ENCODE data around the gene ETFDH. TPM values are rescaled to one million over a fixed set of nuclear protein-coding genes. Genes with fewer than 3 reads are reported as not detected.
A peak's percentile ranks its signal among the peaks of the same experiment; 100 is the strongest.

ETFDH gene
- total RNA-seq, 2 experiments from 2014 or later, result 13.3 to 19.2 TPM

DNA sequence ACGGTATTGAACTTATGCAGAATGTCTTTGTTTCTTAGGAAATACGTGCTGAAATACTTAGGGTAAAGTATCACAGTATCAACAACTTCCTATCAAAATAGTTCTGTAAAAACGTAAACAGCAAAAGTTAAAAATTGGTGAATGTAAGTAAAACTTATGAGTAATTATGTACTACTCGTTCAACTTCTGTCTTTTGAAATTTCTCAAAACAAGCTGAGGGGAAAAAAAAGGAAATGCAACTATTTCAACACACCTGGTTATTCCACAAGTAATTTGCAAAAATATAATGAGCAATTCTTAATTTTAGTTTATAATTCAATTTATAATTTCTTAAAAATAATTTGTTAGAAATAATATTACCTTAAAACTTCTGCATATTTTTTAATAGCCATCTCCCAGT, 42.8 kb downstream of the ETFDH start:
- BruUV-seq (replicated peaks), result no TSS peak
- no peak overlapping the region for H3K27ac ChIP-seq (ENCODE audit: low read depth, low read length, poor library complexity, severe bottlenecking)
- no peaks in the 10 kb centered on the region for H3K9me3 ChIP-seq (ENCODE audit: low read length)
- no peak for DNase-seq (ENCODE audit: low spot score)
- H3K9me2 ChIP-seq (ENCODE audit: insufficient read depth, low read length), result no peaks in the 10 kb centered on the region
- ChIA-PET POLR2A (interaction anchor here (0.5 kb wide), 1 partner anchor 72 kb away, joined by 4 read pairs; no protein-coding TSS in a partner anchor), CTCF (ENCODE audit: unreplicated experiment) (no interaction called here)
- peaks cover 96% of the 10 kb centered on the region for H3K36me3 ChIP-seq (ENCODE audit: insufficient read depth, low read length)
- H2AFZ ChIP-seq (ENCODE audit: low read length), result no peak overlapping the region
- no peaks in the 10 kb centered on the region for H4K20me1 ChIP-seq (ENCODE audit: insufficient read depth, low read length)
- intact Hi-C loops (cut with micrococcal nuclease; ENCODE audit: unreplicated experiment), result no loop called here
- no peak for TF ChIP-seq EZH2phosphoT487 (IDR thresholded peaks at IDR 0.05; ENCODE audit: borderline replicate concordance, low read depth, low read length)
- TF ChIP-seq, protein P1, sequence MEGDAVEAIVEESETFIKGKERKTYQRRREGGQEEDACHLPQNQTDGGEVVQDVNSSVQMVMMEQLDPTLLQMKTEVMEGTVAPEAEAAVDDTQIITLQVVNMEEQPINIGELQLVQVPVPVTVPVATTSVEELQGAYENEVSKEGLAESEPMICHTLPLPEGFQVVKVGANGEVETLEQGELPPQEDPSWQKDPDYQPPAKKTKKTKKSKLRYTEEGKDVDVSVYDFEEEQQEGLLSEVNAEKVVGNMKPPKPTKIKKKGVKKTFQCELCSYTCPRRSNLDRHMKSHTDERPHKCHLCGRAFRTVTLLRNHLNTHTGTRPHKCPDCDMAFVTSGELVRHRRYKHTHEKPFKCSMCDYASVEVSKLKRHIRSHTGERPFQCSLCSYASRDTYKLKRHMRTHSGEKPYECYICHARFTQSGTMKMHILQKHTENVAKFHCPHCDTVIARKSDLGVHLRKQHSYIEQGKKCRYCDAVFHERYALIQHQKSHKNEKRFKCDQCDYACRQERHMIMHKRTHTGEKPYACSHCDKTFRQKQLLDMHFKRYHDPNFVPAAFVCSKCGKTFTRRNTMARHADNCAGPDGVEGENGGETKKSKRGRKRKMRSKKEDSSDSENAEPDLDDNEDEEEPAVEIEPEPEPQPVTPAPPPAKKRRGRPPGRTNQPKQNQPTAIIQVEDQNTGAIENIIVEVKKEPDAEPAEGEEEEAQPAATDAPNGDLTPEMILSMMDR (conservative IDR thresholded peaks at IDR 0.05; ENCODE audit: low read length), result no peak
- no peaks in the 10 kb centered on the region for H3K4me1 ChIP-seq (ENCODE audit: insufficient read depth, low read length, poor library complexity, severe bottlenecking)
- no peak overlapping the region for H3K4me3 ChIP-seq (ENCODE audit: low read depth, low read length, poor library complexity, severe bottlenecking)
- H3K79me2 ChIP-seq (ENCODE audit: insufficient read depth, low read depth, low read length), result no peaks in the 10 kb centered on the region
- H3K4me2 ChIP-seq (ENCODE audit: low read length), result no peak overlapping the region

DNA sequence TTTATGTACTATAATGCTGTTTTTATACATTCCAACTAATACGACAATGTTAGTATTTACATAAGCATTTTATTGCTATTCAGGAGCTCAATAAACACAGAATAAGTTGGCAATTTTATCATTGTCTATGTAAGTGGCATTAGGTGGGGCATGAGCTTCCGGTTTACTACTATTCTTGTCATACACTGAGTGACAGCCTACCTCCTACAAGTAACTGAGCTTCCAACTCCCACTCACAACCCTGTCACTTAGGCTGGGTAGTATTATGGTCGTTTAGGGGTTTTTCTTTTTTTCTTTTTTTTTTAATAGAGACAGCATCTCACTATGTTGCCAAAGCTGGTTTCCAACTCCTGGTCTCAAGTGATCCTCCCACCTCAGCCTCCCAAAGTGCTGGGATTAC, 43.7 kb downstream of the ETFDH start:
- H3K27ac ChIP-seq (ENCODE audit: low read depth, low read length, poor library complexity, severe bottlenecking), result no peak overlapping the region
- H3K4me1 ChIP-seq (ENCODE audit: insufficient read depth, low read length, poor library complexity, severe bottlenecking), result no peaks in the 10 kb centered on the region
- DNase-seq (ENCODE audit: low spot score), result no peak
- POLR2A ChIA-PET, result interaction anchor here (0.5 to 0.6 kb wide), 3 partner anchors 10 to 524 kb away, joined by 3 read pairs; no protein-coding TSS in a partner anchor
- no peak overlapping the region for H3K4me2 ChIP-seq (ENCODE audit: low read length)
- CTCF ChIA-PET (ENCODE audit: unreplicated experiment), result no interaction called here
- no peaks in the 10 kb centered on the region for H3K9me3 ChIP-seq (ENCODE audit: low read length)
- H4K20me1 ChIP-seq (ENCODE audit: insufficient read depth, low read length), result no peaks in the 10 kb centered on the region
- BruUV-seq (replicated peaks), result no TSS peak
- H3K36me3 ChIP-seq (ENCODE audit: insufficient read depth, low read length), result peaks cover 93% of the 10 kb centered on the region
- no peaks in the 10 kb centered on the region for H3K9me2 ChIP-seq (ENCODE audit: insufficient read depth, low read length)
- H3K4me3 ChIP-seq (ENCODE audit: low read depth, low read length, poor library complexity, severe bottlenecking), result no peak overlapping the region
- intact Hi-C loops (cut with micrococcal nuclease; ENCODE audit: unreplicated experiment), result no loop called here
- no peaks in the 10 kb centered on the region for H3K79me2 ChIP-seq (ENCODE audit: insufficient read depth, low read depth, low read length)
- no peak for TF ChIP-seq EZH2phosphoT487 (IDR thresholded peaks at IDR 0.05; ENCODE audit: borderline replicate concordance, low read depth, low read length)
- no peak overlapping the region for H2AFZ ChIP-seq (ENCODE audit: low read length)

DNA sequence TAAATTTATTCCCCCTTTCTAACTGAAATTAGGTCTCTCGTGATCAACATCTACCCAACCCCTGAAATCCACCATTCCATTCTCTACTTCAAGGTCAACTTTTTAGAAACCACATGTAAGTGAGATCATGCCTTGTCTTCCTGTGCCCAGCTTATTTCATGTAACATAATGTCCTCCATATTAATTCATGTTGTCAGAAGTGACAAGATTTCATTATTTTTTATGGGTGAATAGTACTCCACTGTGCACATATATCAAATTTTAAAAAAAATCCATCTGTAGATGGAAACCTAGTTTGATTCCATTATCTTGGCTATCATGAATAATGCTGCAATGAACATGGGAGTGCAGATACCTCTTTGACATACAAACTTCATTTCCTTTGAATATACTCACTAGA, 49.6 kb downstream of the ETFDH start:
- no peak overlapping the region for H2AFZ ChIP-seq (ENCODE audit: low read length)
- peak overlapping the region; percentile 84 for H3K4me2 ChIP-seq (ENCODE audit: low read length)
- peaks cover 13% of the 10 kb centered on the region for H3K4me1 ChIP-seq (ENCODE audit: insufficient read depth, low read length, poor library complexity, severe bottlenecking)
- ChIA-PET POLR2A (interaction anchor here (2.2 kb wide), 1 partner anchor 10 kb away, joined by 6 read pairs; no protein-coding TSS in a partner anchor), CTCF (ENCODE audit: unreplicated experiment) (no interaction called here)
- peak overlapping the region; percentile 96 for H3K4me3 ChIP-seq (ENCODE audit: low read depth, low read length, poor library complexity, severe bottlenecking)
- no peak for DNase-seq (ENCODE audit: low spot score)
- peaks cover 20% of the 10 kb centered on the region for H3K79me2 ChIP-seq (ENCODE audit: insufficient read depth, low read depth, low read length)
- H3K9me2 ChIP-seq (ENCODE audit: insufficient read depth, low read length), result no peaks in the 10 kb centered on the region
- no peak overlapping the region for H3K27ac ChIP-seq (ENCODE audit: low read depth, low read length, poor library complexity, severe bottlenecking)
- TF ChIP-seq EZH2phosphoT487 (IDR thresholded peaks at IDR 0.05; ENCODE audit: borderline replicate concordance, low read depth, low read length), result no peak
- TF ChIP-seq, protein P1 (conservative IDR thresholded peaks at IDR 0.05; ENCODE audit: low read length), result no peak
- BruUV-seq (replicated peaks), result TSS peak; percentile 54
- intact Hi-C loops (cut with micrococcal nuclease; ENCODE audit: unreplicated experiment), result loop anchor here (2.0 kb wide), 1 partner anchor 49 kb away; the partner anchor contains the start of gene ETFDH
- no peaks in the 10 kb centered on the region for H4K20me1 ChIP-seq (ENCODE audit: insufficient read depth, low read length)
- H3K36me3 ChIP-seq (ENCODE audit: insufficient read depth, low read length), result peaks cover 47% of the 10 kb centered on the region
- H3K9me3 ChIP-seq (ENCODE audit: low read length), result 0 out of 2 replicates have a peak, but pooled peaks cover 4% of the 10 kb centered on the region

Measured in OCI-LY7 (cell line).